Activated CD8-positive, alpha-beta T cell treated with anti-CD3 and anti-CD28 coated beads for 36 hours (primary cell): ENCODE data around the gene ENTPD5. TPM values are rescaled to one million over a fixed set of nuclear protein-coding genes. Genes with fewer than 3 reads are reported as not detected.
A peak's percentile ranks its signal among the peaks of the same experiment; 100 is the strongest.
"Not testable (repeated sequence)": the region's sequence is repeated elsewhere in the genome, so short reads cannot be mapped to it uniquely, and the experiment has no call there.

Experiments
- ATAC-seq: fragments of 200-7000 bp; cut with Tn5 transposase; one replicate; pipeline ENCODE4 v1.10.0; 2021; ENCODE audit warnings: mild to moderate bottlenecking, moderate library complexity
- CTCF ChIA-PET: fragments of 350-600 bp; sonication (Branson Sonifier 250); formaldehyde crosslinking; loops from one replicate; lab custom pipeline; 2021; ENCODE audit warnings: antibody characterized with exemption; lab: Charles Lee
- POLR2A ChIA-PET: fragments of 350-600 bp; sonication (Branson Sonifier 250); formaldehyde crosslinking; loops from one replicate; lab custom pipeline; 2021; ENCODE audit warnings: antibody characterized with exemption; lab: Charles Lee
- DNase-seq: peaks from one replicate; pipeline ENCODE4 v3.0.0-alpha.2; 2020
- H3K27ac Mint-ChIP-seq: one replicate; pipeline ENCODE4 v1.8.0; 2021; ENCODE audit warnings: mild to moderate bottlenecking, mixed read lengths
- H3K27me3 Mint-ChIP-seq: one replicate; pipeline ENCODE4 v1.8.0; 2021; ENCODE audit warnings: mixed read lengths
- H3K36me3 Mint-ChIP-seq: one replicate; pipeline ENCODE4 v1.8.0; 2021; ENCODE audit warnings: low read depth, mixed read lengths
- H3K4me1 Mint-ChIP-seq: one replicate; pipeline ENCODE4 v1.8.0; 2021; ENCODE audit warnings: low read depth, mixed read lengths
- H3K4me3 Mint-ChIP-seq: one replicate; pipeline ENCODE4 v1.8.0; 2021; ENCODE audit warnings: mild to moderate bottlenecking, moderate library complexity, mixed read lengths
- H3K9me3 Mint-ChIP-seq: one replicate; pipeline ENCODE4 v1.8.0; 2021; ENCODE audit warnings: mixed read lengths
- CTCF ChIP-seq: fragments of 200-600 bp; IDR thresholded peaks from one replicate; pipeline ENCODE4 v1.8.0; 2022; ENCODE audit warnings: antibody characterized with exemption, mild to moderate bottlenecking
- intact Hi-C: fragments of 100-400 bp; cut with micrococcal nuclease; formaldehyde crosslinking; loops from one replicate; pipeline ENCODE4 v1.10.0; 2022
- total RNA-seq, 2 experiments: library from RNA; stranded (reverse); gene quantifications; one replicate each; pipeline ENCODE4 v1.2.3, GENCODE V29; 2021

ENTPD5 gene
- total RNA-seq, 2 experiments from 2014 or later = 11.9 to 13.9 TPM

GRCh38 chr14:73936548-73936947 is 82.5 kb downstream of the ENTPD5 start:
- intact Hi-C loops = no loop called here
- no peak for TF ChIP-seq CTCF
- H3K4me1 Mint-ChIP-seq = no peaks in the 10 kb centered on the region
- no peak overlapping the region for H3K4me3 Mint-ChIP-seq
- DNase-seq = no peak
- ChIA-PET CTCF (interaction anchor here (0.6 to 2.3 kb wide), 11 partner anchors 11 to 378 kb away, joined by 3 to 9 read pairs (median 3); no protein-coding TSS in a partner anchor), POLR2A (interaction anchor here (1.6 kb wide), 1 partner anchor 13 kb away, joined by 3 read pairs; the partner anchor contains the start of genes COQ6 and FAM161B)
- H3K27ac Mint-ChIP-seq = peak overlapping the region; percentile 28
- H3K36me3 Mint-ChIP-seq = peaks cover 7% of the 10 kb centered on the region
- H3K9me3 Mint-ChIP-seq = no peaks in the 10 kb centered on the region
- ATAC-seq = no peak
- no peaks in the 10 kb centered on the region for H3K27me3 Mint-ChIP-seq

- DNase-seq (no peak), ATAC-seq (no peak)
- H3K4me1 Mint-ChIP-seq = no peaks in the 10 kb centered on the region
- intact Hi-C loops = no loop called here
- POLR2A ChIA-PET = interaction anchor here (0.6 to 1.6 kb wide), 3 partner anchors 9 to 888 kb away, joined by 3 read pairs; partner anchors contain the start of genes COQ6 and FAM161B
- CTCF ChIA-PET = interaction anchor here (0.7 to 2.3 kb wide), 12 partner anchors 12 to 208 kb away, joined by 3 to 9 read pairs (median 3); no protein-coding TSS in a partner anchor
- no peak overlapping the region for H3K27ac Mint-ChIP-seq
- TF ChIP-seq CTCF = peak; percentile 51
- peaks cover 10% of the 10 kb centered on the region for H3K36me3 Mint-ChIP-seq
- H3K9me3 Mint-ChIP-seq = no peaks in the 10 kb centered on the region
- no peaks in the 10 kb centered on the region for H3K27me3 Mint-ChIP-seq
- no peak overlapping the region for H3K4me3 Mint-ChIP-seq
These were observed 83.4 kb downstream of the ENTPD5 start for GRCh38 chr14:73935666-73936065.

GRCh38 chr14:73924337-73924736 is 94.8 kb downstream of the ENTPD5 start:
- intact Hi-C loops = no loop called here

GRCh38 chr14:73919457-73919856 is 99.6 kb downstream of the ENTPD5 start:
- CTCF ChIA-PET, intact Hi-C loops, H3K27me3 Mint-ChIP-seq, ATAC-seq, H3K4me3 Mint-ChIP-seq, H3K27ac Mint-ChIP-seq, DNase-seq, H3K4me1 Mint-ChIP-seq, H3K9me3 Mint-ChIP-seq: not testable (repeated sequence)
- H3K36me3 Mint-ChIP-seq = peaks cover 40% of the 10 kb centered on the region
- POLR2A ChIA-PET = interaction anchor here (0.6 to 1.4 kb wide), 2 partner anchors 21 to 43 kb away, joined by 3 to 5 read pairs; no protein-coding TSS in a partner anchor

More at GRCh38 chr14:73924337-73924736, 94.8 kb downstream of the ENTPD5 start:
- peak overlapping the region; percentile 26 for H3K27ac Mint-ChIP-seq
- no peak overlapping the region for H3K4me3 Mint-ChIP-seq
- peaks cover 64% of the 10 kb centered on the region for H3K36me3 Mint-ChIP-seq
- no peak for TF ChIP-seq CTCF
- POLR2A ChIA-PET = interaction anchor here (0.9 kb wide), 1 partner anchor 239 kb away, joined by 3 read pairs; no protein-coding TSS in a partner anchor
- ATAC-seq = no peak
- no peaks in the 10 kb centered on the region for H3K9me3 Mint-ChIP-seq
- no peaks in the 10 kb centered on the region for H3K27me3 Mint-ChIP-seq
- CTCF ChIA-PET = interaction anchor here (1.0 to 1.2 kb wide), 2 partner anchors 12 to 69 kb away, joined by 3 read pairs; no protein-coding TSS in a partner anchor
- peaks cover 2% of the 10 kb centered on the region for H3K4me1 Mint-ChIP-seq
- DNase-seq = no peak

GRCh38 chr14:73916324-73916723 is 102.8 kb downstream of the ENTPD5 start:
- CTCF ChIA-PET = interaction anchor here (1.2 kb wide), 1 partner anchor 19 kb away, joined by 4 read pairs; no protein-coding TSS in a partner anchor

More at GRCh38 chr14:73916324-73916723, 102.8 kb downstream of the ENTPD5 start:
- H3K36me3 Mint-ChIP-seq = peaks cover 49% of the 10 kb centered on the region
- POLR2A ChIA-PET = interaction anchor here (0.8 to 1.0 kb wide), 2 partner anchors 14 to 65 kb away, joined by 3 read pairs; partner anchors contain the start of gene PTGR2
- intact Hi-C loops = no loop called here
- H3K4me1 Mint-ChIP-seq = no peaks in the 10 kb centered on the region
- DNase-seq (no peak), ATAC-seq (no peak)
- H3K9me3 Mint-ChIP-seq = no peaks in the 10 kb centered on the region
- no peaks in the 10 kb centered on the region for H3K27me3 Mint-ChIP-seq
- TF ChIP-seq CTCF = no peak
- H3K27ac Mint-ChIP-seq = peak overlapping the region; percentile 16
- no peak overlapping the region for H3K4me3 Mint-ChIP-seq
